Bronchial epithelial cell (primary cell): ENCODE data around the gene FMN1. TPM values are rescaled to one million over a fixed set of nuclear protein-coding genes. Genes with fewer than 3 reads are reported as not detected.

Experiments
- DNase-seq: peaks from one replicate; pipeline ENCODE4 v3.0.0-alpha.2; 2010; ENCODE audit warnings: low read depth
- FAIRE-seq: peaks from 2 replicates; lab custom pipeline; 2011; peaks lifted over from hg19 to GRCh38; lab: Jason Lieb, UNC
- H3K27me3 ChIP-seq: 2 replicates; pipeline ENCODE4 v1.5.1; 2011; ENCODE audit warnings: low read length; ENCODE audit not compliant: control insufficient read depth, insufficient read depth
- H3K36me3 ChIP-seq: 2 replicates; pipeline ENCODE4 v1.5.1; 2011; ENCODE audit warnings: low read length; ENCODE audit not compliant: control insufficient read depth, insufficient read depth
- H3K4me3 ChIP-seq: 2 replicates; pipeline ENCODE4 v1.5.1; 2011; ENCODE audit warnings: mild to moderate bottlenecking, low read depth, low read length, control low read depth
- CTCF ChIP-seq: IDR thresholded peaks from 2 replicates; pipeline ENCODE4 v1.5.1; 2011; ENCODE audit warnings: mild to moderate bottlenecking, moderate library complexity, low read length, control low read depth, inconsistent platforms; ENCODE audit not compliant: insufficient read depth, severe bottlenecking
- total RNA-seq: library from RNA; depleted of rRNA; stranded (reverse); fragments of >200 nt; gene quantifications from 2 replicates; pipeline ENCODE4 v1.2.1, GENCODE V29; 2014

Gene FMN1
- total RNA-seq, 1 donor from 2014 or later: 1.6 TPM

- Histone ChIP-seq H3K4me3 (no peak overlapping the region), H3K27me3 (no peaks in the 10 kb centered on the region), H3K36me3 (no peaks in the 10 kb centered on the region)
- DNase-seq: no peak
- TF ChIP-seq CTCF: no peak
- no peak for FAIRE-seq
Measured at GRCh38 chr15:32757426-32757825, 437.1 kb downstream of the FMN1 start.

GRCh38 chr15:32750979-32751378 lies 443.5 kb downstream of the FMN1 start:
- no peak for TF ChIP-seq CTCF
- no peak for DNase-seq
- no peak for FAIRE-seq
- no peak overlapping the region for H3K4me3 ChIP-seq
- no peaks in the 10 kb centered on the region for H3K27me3 ChIP-seq
- no peaks in the 10 kb centered on the region for H3K36me3 ChIP-seq

- Histone ChIP-seq H3K4me3 (no peak overlapping the region), H3K27me3 (no peaks in the 10 kb centered on the region), H3K36me3 (no peaks in the 10 kb centered on the region)
- DNase-seq (no peak), FAIRE-seq (no peak)
- TF ChIP-seq CTCF: no peak
Measured at GRCh38 chr15:32747921-32748342, 446.6 kb downstream of the FMN1 start.

- Histone ChIP-seq H3K4me3 (no peak overlapping the region), H3K36me3 (no peaks in the 10 kb centered on the region), H3K27me3 (no peaks in the 10 kb centered on the region)
- no peak for FAIRE-seq
- no peak for DNase-seq
- TF ChIP-seq CTCF: no peak
Measured at GRCh38 chr15:32746116-32746857, 448.2 kb downstream of the FMN1 start.

- FAIRE-seq: no peak
Measured at GRCh38 chr15:32743411-32744140, 450.9 kb downstream of the FMN1 start.

More at GRCh38 chr15:32743411-32744140, 450.9 kb downstream of the FMN1 start:
- no peak for TF ChIP-seq CTCF
- Histone ChIP-seq H3K27me3 (peaks cover 1% of the 10 kb centered on the region), H3K36me3 (no peaks in the 10 kb centered on the region), H3K4me3 (no peak overlapping the region)
- DNase-seq: peak; percentile 31
